ENCODE measurements around the gene ADGRF5.

Gene ADGRF5

DNA sequence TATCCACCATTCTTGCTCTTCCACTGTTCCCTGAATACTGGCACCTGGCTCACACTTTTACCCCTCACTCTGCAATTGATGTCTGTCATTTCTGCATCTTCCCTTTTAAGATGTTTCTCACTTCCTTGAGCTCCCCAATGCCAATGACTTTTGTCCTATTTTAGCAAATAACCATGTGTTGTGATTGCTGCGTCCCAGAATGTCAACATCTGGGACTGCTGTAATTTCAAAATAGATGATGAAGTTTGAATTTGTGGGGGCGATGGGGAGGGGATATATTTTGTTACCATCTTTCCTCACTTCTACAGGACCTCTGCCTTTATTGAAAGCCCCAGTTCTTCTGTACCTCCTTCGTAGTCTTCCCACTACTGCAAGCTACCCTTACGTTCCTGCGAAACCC is 40.0 kb upstream of the ADGRF5 start:
- H3K4me2 ChIP-seq (ENCODE audit: low read depth, low read length, poor library complexity, severe bottlenecking), result no peak overlapping the region
- no peak for TF ChIP-seq EZH2phosphoT487 (IDR thresholded peaks at IDR 0.05; ENCODE audit: borderline replicate concordance)
- TF ChIP-seq, protein P1, sequence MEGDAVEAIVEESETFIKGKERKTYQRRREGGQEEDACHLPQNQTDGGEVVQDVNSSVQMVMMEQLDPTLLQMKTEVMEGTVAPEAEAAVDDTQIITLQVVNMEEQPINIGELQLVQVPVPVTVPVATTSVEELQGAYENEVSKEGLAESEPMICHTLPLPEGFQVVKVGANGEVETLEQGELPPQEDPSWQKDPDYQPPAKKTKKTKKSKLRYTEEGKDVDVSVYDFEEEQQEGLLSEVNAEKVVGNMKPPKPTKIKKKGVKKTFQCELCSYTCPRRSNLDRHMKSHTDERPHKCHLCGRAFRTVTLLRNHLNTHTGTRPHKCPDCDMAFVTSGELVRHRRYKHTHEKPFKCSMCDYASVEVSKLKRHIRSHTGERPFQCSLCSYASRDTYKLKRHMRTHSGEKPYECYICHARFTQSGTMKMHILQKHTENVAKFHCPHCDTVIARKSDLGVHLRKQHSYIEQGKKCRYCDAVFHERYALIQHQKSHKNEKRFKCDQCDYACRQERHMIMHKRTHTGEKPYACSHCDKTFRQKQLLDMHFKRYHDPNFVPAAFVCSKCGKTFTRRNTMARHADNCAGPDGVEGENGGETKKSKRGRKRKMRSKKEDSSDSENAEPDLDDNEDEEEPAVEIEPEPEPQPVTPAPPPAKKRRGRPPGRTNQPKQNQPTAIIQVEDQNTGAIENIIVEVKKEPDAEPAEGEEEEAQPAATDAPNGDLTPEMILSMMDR (conservative IDR thresholded peaks at IDR 0.05; ENCODE audit: low read length), result no peak
- H3K9ac ChIP-seq (ENCODE audit: low read depth, low read length, poor library complexity, severe bottlenecking), result no peak overlapping the region
- no peaks in the 10 kb centered on the region for H3K4me1 ChIP-seq (ENCODE audit: insufficient read depth, low read length, poor library complexity, severe bottlenecking)
- H3K36me3 ChIP-seq (ENCODE audit: insufficient read depth, low read length), result no peaks in the 10 kb centered on the region
- H2AFZ ChIP-seq (ENCODE audit: low read length), result no peak overlapping the region
- no peaks in the 10 kb centered on the region for H3K9me3 ChIP-seq (ENCODE audit: insufficient read depth, low read depth, low read length)
- H3K27me3 ChIP-seq (ENCODE audit: insufficient read depth, low read length, poor library complexity, severe bottlenecking), result no peaks in the 10 kb centered on the region
- no peaks in the 10 kb centered on the region for H3K79me2 ChIP-seq (ENCODE audit: insufficient read depth, low read length)
- no peaks in the 10 kb centered on the region for H4K20me1 ChIP-seq (ENCODE audit: insufficient read depth, low read length, poor library complexity, severe bottlenecking)
- H3K4me3 ChIP-seq (ENCODE audit: low read length, poor library complexity, severe bottlenecking), result no peak overlapping the region
- H3K9me2 ChIP-seq (replicated peaks; ENCODE audit: low read depth, low read length), result no peaks in the 10 kb centered on the region
- H3F3A ChIP-seq (ENCODE audit: low read depth), result no peaks in the 10 kb centered on the region

DNA sequence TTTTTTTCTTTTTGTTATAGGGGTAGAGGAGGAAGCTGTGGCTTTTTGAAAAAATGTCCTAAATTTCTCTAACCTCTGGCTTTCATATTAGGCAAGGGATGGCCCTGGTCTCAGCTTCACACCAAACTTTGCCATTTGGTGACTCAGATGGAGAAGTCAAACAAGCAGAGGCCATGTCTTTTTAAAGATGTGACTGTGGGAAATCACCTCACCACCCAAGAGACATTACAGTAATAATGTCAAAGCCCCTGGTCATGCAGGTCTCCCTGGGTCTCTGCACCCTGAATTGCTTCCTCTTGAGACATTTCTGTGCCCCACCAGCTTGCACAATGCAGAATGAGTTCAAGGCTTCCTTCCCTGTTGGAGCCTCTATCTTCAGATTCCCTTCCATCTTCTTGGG is 39.5 kb upstream of the ADGRF5 start:
- no peaks in the 10 kb centered on the region for H3K9me2 ChIP-seq (replicated peaks; ENCODE audit: low read depth, low read length)
- H3K9me3 ChIP-seq (ENCODE audit: insufficient read depth, low read depth, low read length), result no peaks in the 10 kb centered on the region
- no peak overlapping the region for H3K9ac ChIP-seq (ENCODE audit: low read depth, low read length, poor library complexity, severe bottlenecking)
- H3K27me3 ChIP-seq (ENCODE audit: insufficient read depth, low read length, poor library complexity, severe bottlenecking), result no peaks in the 10 kb centered on the region
- TF ChIP-seq, protein P1 (conservative IDR thresholded peaks at IDR 0.05; ENCODE audit: low read length), result no peak
- no peak for TF ChIP-seq EZH2phosphoT487 (IDR thresholded peaks at IDR 0.05; ENCODE audit: borderline replicate concordance)
- no peaks in the 10 kb centered on the region for H3K36me3 ChIP-seq (ENCODE audit: insufficient read depth, low read length)
- H3K4me3 ChIP-seq (ENCODE audit: low read length, poor library complexity, severe bottlenecking), result no peak overlapping the region
- H3F3A ChIP-seq (ENCODE audit: low read depth), result no peaks in the 10 kb centered on the region
- no peaks in the 10 kb centered on the region for H3K4me1 ChIP-seq (ENCODE audit: insufficient read depth, low read length, poor library complexity, severe bottlenecking)
- no peaks in the 10 kb centered on the region for H3K79me2 ChIP-seq (ENCODE audit: insufficient read depth, low read length)
- no peaks in the 10 kb centered on the region for H4K20me1 ChIP-seq (ENCODE audit: insufficient read depth, low read length, poor library complexity, severe bottlenecking)
- no peak overlapping the region for H2AFZ ChIP-seq (ENCODE audit: low read length)
- H3K4me2 ChIP-seq (ENCODE audit: low read depth, low read length, poor library complexity, severe bottlenecking), result no peak overlapping the region

DNA sequence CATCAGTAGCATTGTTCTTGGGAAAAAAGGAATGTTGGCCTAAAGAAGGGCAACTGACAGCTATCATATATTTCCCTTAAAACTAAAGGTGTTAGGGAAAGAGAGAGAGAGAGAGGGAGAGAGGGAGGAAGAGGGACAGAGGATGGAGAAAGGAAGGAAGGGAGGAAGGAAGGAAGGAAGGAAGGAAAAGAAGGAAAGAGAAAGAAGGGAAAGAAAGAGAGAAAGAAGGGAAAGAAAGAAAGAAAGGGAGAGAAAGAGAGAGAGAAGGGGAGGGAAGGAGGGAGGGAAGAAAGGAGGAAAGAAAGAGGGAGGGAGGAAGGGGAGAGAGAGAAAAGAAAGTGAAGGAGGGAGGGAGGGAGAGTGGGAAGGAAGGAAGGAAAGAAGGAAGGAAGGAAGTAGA is 37.7 kb upstream of the ADGRF5 start:
- no peaks in the 10 kb centered on the region for H3K36me3 ChIP-seq (ENCODE audit: insufficient read depth, low read length)
- no peaks in the 10 kb centered on the region for H3K27me3 ChIP-seq (ENCODE audit: insufficient read depth, low read length, poor library complexity, severe bottlenecking)
- no peak for TF ChIP-seq EZH2phosphoT487 (IDR thresholded peaks at IDR 0.05; ENCODE audit: borderline replicate concordance)
- TF ChIP-seq, protein P1 (conservative IDR thresholded peaks at IDR 0.05; ENCODE audit: low read length), result no peak
- no peaks in the 10 kb centered on the region for H4K20me1 ChIP-seq (ENCODE audit: insufficient read depth, low read length, poor library complexity, severe bottlenecking)
- H3K4me3 ChIP-seq (ENCODE audit: low read length, poor library complexity, severe bottlenecking), result no peak overlapping the region
- H3K9me2 ChIP-seq (replicated peaks; ENCODE audit: low read depth, low read length), result no peaks in the 10 kb centered on the region
- no peak overlapping the region for H2AFZ ChIP-seq (ENCODE audit: low read length)
- no peaks in the 10 kb centered on the region for H3K9me3 ChIP-seq (ENCODE audit: insufficient read depth, low read depth, low read length)
- no peak overlapping the region for H3K9ac ChIP-seq (ENCODE audit: low read depth, low read length, poor library complexity, severe bottlenecking)
- H3K4me2 ChIP-seq (ENCODE audit: low read depth, low read length, poor library complexity, severe bottlenecking), result no peak overlapping the region
- no peaks in the 10 kb centered on the region for H3F3A ChIP-seq (ENCODE audit: low read depth)
- H3K4me1 ChIP-seq (ENCODE audit: insufficient read depth, low read length, poor library complexity, severe bottlenecking), result no peaks in the 10 kb centered on the region
- no peaks in the 10 kb centered on the region for H3K79me2 ChIP-seq (ENCODE audit: insufficient read depth, low read length)

Measured in Loucy (cell line).